HG02884 (cell line): ENCODE measurements around the gene KRTAP10-3.

Experiments used
- ATAC-seq: cut with Tn5 transposase; IDR thresholded peaks from one replicate; pipeline ENCODE4 v1.9.1; 2021; ENCODE audit warnings: mild to moderate bottlenecking, moderate library complexity; ENCODE audit not compliant: unreplicated experiment

The KRTAP10-3 gene

DNA sequence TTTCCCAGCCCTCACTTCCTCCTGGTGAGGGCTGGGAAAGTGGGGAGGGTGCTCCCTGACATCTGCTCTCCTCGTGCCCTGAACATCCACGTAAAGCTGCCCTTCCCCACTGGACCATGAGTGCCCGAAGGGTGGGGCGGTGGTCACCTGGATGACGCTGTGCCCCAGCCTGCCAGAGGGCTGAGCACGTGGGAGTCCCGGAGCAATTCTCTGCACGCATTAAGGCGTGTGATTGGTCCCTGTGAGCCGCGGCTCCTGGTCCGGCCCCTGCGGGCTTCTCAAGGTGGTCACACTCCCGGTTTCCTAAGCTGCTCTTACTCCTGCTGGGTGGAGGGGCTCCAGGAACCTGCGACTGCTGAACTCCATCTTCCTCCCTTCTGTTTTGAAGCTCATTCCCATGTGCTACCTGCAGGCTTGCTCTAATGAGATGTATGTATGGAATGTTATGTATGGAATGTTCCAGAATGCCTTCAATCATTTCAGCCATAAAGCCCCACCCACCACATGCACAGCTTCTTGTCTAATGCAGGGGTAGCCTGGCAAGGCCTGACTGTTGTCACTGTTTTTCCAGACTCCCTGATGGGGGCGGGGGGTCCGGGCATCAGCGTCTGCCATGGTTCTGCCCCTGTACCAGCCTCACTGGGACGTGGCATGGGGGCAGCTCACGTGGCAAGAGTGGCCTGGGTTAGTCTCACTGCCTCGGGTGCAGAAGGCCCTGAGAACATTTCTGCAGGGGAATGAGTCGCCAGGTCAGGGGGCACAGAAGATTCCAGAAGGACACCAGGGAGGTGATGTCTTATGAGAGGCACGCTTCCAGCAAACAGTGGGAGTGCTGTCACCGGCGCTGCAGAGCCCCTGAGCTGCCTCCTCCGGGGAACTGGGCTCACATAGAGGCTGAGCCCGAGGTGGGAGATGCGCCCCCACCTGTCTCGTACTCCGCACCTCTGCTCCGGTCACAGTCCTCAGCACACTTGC is 38.0 kb downstream of the KRTAP10-3 start:
- ATAC-seq: no peak

DNA sequence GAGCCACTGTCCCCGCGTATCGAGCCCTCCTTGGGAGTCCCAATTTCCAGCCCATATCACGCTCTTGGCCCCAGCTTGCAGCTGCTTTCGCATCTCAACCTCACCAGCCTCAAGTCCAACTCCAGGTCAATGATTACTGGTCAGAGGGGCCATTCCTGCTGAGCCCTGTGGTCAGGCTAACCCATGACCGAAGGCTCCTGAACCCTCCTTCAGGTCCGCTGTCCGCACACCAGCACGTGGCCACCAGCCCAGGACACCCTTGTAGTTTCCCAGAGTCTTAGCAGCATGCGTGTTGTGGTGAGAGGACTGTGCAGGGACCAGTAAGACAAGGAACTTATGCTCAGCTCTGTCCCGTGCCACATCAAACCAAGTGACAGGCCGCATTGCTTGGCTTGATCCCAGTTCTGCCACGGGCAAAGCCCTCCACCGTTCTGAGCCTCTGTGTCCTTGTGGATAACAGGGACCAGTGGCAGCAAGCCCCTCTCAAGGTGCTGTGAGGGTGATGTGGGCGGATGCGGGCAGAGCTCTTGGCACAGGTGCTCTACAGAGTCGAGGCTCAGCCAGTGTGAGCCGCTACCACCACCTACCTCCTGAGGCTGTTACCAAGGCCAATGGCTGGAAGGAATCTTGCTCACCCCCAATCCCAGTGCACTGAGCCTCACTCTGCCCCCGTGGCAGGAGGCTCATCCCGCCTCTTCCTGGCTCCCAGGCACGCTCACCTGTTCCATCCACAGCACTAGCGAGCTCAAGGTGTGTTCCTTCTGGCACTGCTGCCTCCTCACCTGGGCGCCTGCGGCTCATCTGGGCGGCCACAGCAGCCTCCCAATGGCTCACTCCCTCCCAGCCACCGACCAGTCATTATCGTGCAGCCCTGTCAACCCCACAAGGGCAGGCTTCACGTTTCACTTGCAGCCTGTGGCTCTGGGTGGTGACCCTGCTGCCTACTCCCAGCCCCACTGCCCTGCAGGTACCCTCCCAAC is 39.0 kb downstream of the KRTAP10-3 start:
- no peak for ATAC-seq

DNA sequence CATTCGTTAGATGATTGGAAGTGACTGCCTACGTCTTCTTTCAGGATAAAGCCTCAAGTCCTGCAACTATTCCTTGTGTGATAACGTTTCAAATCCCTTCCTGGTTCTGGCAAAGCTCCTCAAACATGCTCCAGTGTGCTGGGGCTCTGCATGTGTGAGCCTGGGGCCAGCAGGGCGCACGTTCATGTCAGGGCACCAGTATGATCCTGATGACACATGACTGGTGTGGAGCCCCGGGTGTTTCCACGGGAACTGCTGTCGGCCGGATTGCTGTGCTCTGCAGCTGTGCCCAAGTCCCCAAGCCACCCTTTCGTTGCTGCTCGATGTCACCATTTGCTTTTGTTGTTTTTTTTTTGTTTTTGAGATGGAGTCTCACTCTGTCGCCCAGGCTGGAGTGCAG is 39.9 kb downstream of the KRTAP10-3 start:
- ATAC-seq: no peak

DNA sequence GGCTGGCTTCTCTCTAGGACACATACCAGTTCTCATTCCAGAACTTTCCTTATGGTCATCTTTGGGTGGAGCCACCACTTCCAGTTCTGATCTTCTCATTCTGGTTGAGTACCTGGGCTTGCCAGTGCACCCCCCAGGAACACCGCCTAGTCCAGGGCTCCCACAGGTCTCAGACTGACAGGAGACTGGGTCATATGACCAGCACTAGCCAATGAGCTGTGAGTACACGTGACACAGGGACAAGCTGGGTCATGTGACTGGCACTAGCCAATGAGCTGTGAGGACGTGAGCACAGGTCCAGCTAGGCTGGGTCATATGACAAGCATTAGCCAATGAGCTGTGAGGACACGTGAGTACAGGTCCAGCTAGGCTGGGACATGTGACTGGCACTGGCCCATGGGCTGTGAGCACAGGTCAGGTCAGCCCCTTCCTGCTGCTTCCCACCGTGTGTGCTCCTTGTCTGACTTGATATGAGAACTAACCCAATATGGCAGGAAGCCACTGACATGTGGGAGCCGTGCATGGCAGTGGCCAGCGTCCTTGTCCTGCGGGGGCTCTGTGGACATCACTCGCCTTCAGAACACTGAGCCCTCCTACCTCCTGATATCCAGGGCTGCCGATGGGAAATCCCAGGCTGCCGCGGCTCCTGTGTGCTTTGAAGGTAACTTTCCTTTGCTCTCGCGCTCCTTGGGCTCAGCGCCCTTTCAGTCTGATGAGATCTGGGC is 41.3 kb downstream of the KRTAP10-3 start:
- ATAC-seq: no peak

DNA sequence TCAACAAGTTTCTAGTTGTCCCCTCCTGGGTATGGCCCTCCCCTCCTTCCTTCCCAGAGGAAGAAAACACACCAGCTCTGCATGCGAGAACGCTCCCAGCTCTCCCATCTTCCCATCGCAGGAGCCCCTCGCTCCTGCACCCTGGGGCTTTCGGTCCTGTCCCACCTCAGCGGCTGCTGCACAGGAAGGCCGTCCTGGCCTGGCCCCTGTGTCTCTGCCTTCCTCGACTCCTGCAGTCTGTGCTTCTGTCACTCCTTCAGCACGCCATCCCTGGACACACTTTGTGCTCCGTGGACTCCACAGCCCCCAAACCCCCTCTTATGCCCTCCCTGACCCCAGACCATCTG is 41.8 kb downstream of the KRTAP10-3 start:
- ATAC-seq: no peak

DNA sequence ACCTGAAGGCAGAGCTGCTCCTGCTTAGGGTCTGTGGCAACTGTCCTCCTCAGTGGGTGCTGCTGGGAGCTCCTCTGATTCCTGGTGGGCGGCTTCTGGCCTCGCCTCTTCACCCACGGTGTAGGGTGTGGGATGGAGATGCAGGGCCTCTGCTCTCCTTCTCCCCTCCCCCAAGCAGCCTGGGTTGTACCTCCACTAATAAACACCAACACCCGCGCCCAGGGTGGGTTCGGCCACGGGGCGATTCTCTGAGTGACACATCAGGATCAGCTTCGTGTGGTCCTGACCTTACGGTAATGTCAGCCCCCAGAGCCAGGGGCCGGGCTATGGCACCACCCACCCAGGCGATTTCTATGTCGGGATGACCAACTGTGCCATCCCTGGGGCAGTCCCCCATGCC is 42.3 kb downstream of the KRTAP10-3 start:
- no peak for ATAC-seq

DNA sequence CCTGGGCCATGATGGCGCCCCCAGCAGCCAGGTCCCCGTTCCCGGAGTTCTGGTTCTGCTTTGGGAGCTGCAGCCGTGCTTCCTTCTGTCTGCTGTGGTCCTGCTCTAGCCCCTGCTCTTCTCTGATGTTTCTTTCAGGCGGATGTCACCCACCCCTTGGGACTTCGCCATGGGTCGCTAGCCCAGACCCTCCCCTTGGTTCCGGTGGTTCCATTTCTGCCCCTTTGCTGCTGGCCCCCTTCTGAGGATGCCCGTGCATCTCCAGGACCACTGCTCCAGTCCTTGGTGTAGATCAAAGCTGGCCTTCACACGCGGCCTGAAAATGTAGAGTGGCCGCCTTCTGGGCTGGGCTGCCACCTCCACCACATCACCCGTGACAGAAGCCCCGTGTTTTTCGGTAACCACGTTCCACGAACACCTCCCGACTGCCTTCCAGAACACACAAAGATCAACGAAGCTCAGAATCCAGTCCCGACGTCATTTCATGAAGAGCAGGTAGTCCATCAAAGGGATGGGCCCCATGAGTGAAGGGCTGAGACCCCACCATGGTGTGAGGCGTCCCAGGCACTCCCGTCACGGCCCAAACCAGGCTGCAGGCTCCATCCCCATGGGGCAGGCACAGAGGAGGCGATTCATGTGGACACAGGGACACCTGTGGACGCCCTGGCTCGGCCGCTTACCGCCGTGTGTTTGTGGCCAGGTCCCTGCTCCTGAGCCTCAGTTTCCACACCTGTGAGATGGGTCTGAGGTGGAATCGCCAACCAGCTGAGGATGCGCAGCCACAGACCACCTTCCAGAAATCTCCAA is 43.0 kb downstream of the KRTAP10-3 start:
- ATAC-seq: no peak

DNA sequence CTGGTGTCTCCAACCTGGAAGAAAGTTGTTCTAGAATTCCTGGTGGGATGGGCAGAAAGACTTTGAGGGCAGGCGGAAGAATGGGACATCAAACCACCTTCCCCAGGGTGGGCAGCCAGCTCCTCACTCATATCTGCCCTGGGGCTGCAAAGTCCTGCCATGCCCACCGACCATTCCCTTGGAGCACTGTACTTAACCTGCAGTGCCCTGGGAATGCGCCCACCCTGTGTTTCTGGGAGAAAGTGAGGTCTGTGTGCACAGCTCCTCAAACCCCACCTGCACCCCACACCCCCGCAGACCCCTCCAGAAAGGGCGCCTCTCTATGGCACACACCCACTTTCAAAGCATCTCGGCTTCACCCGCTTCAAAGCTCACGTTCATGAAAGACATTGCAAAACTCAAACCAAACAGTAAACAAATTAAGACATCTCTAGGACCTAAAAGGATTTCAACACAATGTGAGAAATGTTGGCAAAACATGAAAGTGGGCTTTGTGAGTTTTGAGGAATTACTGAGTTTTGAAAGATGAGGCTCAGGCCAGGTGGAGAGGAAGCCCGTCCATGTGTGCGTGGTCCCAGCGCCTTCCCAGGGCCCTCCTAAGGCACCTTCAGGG is 43.7 kb downstream of the KRTAP10-3 start:
- ATAC-seq: no peak

DNA sequence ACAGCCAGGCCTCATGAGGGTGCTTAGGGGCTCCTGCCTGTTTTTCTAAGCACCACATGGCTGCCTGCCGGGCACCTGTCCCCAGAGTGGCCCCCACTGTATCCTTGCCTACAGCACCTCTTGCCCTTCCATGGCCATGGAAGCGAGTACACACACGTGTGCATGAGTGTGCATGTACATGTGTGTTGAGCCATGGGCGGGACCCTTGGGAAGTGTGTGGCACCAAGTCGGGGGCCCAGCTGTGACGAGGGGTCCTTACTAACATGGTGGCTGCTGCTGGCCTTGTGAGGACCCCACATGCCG is 44.4 kb downstream of the KRTAP10-3 start:
- no peak for ATAC-seq

DNA sequence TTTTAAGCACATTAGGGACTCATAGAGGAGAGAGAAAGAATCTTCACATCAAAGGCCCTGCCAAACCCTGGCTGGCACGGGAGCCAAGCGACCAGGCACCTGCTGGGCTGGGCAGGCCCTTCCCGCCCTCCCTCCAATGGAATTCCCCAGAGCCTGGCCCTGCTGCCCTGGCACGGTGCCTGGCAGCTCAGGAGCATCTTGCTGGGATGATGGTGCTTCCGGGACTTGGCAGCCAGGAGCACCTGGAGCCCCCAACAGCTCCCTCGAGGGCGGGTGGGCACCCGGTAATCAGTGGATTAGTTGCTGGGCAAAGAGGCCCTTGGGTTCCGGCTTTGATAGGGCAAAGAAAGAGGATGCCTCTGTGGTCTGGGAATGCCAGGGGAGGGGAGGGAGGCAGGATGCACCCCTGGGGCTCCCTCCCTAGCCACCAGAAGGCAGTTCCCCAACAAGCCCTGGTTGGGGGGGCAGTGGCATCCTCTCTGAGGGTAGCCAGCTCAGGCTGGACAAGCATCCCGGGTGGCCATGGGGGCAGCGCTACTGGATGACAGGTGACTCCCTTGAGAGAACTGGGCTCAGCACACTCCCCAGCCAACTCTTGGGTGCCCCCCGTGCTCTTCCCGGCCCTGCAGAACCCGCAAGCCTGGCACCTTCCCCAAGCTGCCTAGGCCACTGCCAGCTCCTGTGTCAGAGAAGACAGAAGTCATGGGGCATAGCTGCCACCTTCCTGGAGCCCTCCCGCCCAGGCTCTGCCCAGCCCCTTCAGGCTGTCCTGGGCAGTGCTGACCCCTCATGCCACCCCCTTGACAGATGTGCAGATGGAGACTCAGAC is 45.0 kb downstream of the KRTAP10-3 start:
- ATAC-seq: no peak

DNA sequence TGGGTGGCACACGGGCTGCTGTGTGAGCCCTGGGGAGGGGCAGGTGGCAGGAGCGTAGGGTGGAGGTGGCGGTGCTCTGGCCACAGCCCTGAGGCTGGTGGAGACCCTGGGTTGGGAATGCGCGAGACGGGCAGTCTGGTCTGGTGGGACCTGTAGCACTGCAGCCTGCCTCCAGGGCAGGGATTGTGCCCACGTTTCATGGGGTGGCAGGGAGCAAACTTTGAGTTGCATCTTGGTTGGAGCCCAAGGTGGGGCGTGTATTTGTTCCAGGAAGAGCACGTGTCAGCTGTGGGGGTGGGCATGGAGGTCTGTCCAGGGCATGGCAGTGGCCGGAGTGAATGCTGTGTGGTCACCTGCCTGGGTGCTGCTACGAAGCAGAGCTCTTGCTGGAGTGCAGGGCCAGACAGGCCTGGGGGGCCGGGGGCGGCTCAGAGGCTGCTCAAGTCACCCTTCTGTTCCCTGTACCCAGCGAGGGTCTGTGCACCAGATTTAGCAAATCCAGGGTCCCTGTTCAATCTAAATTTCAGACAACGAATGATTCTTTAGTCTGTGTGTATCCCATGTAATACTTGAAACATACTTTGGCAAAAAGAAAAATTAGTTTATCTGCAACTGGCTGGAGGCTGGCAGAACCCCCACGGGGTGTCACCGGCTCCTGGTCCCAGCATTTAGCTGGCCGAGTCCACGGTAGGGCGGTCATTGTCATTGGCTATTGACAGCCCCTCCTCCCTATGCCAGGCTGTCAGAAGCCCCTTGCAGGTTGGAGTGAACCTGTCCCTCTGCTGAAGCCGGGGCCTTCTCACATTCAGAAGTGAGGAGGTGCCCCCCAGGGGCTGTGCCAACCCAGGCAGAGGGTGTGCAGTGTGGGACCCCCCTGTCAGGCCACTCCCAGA is 45.9 kb downstream of the KRTAP10-3 start:
- ATAC-seq: no peak

DNA sequence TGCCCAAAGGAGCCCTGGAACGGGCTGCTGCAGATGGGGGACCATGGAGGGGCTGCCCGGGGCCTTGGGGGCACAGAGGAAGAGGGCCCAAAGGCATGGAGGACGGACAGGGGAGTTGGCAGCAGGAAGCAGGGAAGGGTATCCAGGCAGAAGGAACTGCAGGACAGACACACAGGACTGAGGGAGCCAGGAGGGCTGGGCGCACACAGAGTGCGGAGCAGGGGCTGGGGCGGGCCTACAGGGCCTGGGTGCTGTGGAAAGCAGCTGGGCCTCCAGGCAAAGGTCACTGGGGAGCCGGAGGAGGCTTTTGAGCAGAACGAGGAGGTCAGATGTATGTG is 46.7 kb downstream of the KRTAP10-3 start:
- no peak for ATAC-seq

DNA sequence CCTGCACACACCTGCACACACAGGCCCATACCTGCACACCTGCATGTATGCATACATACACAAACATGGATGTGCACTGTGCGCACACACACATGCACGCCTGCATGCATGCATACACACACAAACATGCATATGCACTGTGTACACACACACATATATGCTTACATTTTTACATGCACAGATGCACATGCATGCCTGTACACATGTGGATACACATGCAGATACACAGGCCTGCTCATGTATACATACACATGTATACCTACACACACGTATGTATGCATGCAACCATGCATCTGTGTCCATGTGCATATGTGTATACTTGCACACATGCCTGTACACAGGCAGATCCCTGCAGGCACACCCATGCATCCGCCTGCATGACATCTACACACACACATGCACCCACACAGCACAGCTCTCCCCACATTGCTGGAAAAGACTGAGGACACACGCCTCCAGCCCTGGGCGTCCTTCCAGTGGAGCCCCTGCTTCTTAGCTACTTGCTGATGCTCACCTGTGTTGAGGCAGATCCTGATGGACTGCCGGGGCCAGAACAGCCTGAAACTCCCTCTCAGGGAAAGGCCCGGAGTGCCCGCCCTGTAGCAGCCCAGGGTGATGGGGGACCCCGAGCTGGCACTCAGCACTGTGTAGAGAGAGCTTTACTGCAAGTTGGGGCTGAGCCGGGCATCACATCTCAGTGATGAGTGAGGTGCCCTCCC is 47.2 kb downstream of the KRTAP10-3 start:
- no peak for ATAC-seq

DNA sequence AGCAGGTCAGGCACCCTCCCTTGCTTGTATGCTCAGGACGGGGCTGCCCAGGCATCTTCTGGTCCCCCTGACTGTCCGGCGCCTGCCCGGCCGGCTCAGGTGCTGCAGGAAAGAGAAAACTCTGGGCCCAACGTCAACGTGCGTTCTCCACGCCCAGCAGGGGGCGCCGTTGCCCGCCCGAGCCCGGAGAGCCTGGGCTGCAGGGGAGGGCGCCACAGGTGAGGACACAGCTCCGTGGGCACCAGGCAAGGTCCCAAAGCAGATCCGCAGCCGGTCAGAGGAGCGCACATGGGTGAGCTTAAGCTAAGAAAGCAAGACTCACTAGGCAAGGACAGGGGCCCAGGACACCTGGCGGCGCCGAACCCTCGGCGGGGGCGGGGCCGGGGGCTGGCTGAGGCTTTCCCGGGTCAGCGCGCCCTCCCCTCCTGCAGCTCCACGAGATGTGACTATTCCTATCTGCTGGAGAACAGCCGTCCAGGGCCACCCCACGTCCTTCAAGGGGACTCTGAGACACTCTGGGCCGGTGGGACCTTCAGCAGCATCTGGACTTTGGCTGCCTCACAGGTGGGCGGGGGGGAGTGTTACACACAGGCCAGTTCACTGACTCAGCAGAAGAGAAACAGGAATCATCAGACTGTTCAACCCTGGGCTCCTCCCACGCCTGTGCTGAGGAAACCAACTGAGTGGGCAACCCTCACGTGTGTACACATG is 47.9 kb downstream of the KRTAP10-3 start:
- ATAC-seq: no peak

DNA sequence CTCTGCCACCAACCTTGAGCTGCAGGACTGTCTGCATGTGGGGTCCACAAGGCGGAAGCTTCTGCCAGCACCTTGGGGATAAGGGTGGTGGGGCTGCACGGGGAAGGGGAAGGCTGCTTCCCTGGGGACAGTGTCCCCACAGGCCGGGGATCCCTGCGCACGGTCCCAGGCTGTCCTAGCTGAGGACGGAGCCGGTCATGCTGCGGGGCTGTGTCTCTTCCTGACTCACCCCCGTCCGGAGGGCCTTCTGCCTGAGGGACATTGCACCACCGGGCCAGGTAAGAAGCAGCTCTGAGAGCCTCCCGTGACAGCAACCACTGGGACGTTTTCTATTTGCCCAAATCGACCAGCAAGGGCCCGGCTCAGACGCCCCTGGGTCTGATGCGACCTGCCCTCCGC is 48.5 kb downstream of the KRTAP10-3 start:
- no peak for ATAC-seq

DNA sequence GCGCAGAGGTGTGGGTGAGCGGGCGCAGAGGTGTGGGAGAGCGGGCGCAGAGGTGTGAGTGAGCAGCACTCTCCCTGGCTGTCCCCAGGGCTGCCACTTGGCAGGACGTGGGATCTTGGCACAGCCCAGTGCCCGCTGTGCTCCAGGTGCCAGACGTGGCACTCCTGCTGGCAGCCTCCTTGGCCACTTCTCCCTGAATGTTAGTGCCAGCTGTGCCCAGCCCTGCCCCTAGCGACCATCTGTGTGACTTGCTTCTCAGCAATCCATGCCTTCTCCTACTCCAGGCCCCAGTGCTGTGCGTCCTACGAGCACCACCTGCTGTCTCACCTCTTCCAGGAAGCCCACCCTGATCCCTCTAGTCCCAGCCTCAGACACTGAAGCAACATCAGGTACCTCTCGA is 49.1 kb downstream of the KRTAP10-3 start:
- no peak for ATAC-seq
